Effector memory CD4-positive, alpha-beta T cell (primary cell): ENCODE measurements around the gene RIN3.
"Not testable (repeated sequence)": the region's sequence is repeated elsewhere in the genome, so short reads cannot be mapped to it uniquely, and the experiment has no call there.

Source experiments
- DNase-seq, 3 donors: peaks; one replicate each; pipeline ENCODE4 v3.0.0-alpha.2; 2020
- H3K27ac ChIP-seq: 2 replicates; pipeline ENCODE4 v1.7.0; 2013; ENCODE audit warnings: mild to moderate bottlenecking, low read length, moderate library complexity; ENCODE audit not compliant: insufficient read depth, poor library complexity, severe bottlenecking
- H3K27me3 ChIP-seq: replicated peaks from 2 replicates; pipeline ENCODE4 v1.7.0; 2013; ENCODE audit warnings: mild to moderate bottlenecking, low read length; ENCODE audit not compliant: insufficient read depth, control insufficient read depth, poor library complexity, severe bottlenecking
- H3K36me3 ChIP-seq: 2 replicates; pipeline ENCODE4 v1.7.0; 2013; ENCODE audit warnings: mild to moderate bottlenecking, low read length, moderate library complexity; ENCODE audit not compliant: control insufficient read depth, insufficient read depth
- H3K4me1 ChIP-seq: 2 replicates; pipeline ENCODE4 v1.7.0; 2013; ENCODE audit warnings: low read length, mild to moderate bottlenecking; ENCODE audit not compliant: control insufficient read depth, insufficient read depth, poor library complexity, severe bottlenecking
- H3K4me3 ChIP-seq: 2 replicates; pipeline ENCODE4 v1.7.0; 2013; ENCODE audit warnings: low read length, low read depth, mild to moderate bottlenecking; ENCODE audit not compliant: insufficient read depth, poor library complexity, severe bottlenecking
- H3K9me3 ChIP-seq: 2 replicates; pipeline ENCODE4 v1.7.0; 2013; ENCODE audit warnings: mild to moderate bottlenecking, low read length, moderate library complexity; ENCODE audit not compliant: control insufficient read depth

RIN3 gene

GRCh38 chr14:92706386-92706785 is 192.8 kb downstream of the RIN3 start:
- Histone ChIP-seq H3K36me3 (no peaks in the 10 kb centered on the region), H3K4me1 (no peaks in the 10 kb centered on the region)
- DNase-seq = no peak

GRCh38 chr14:92709340-92710000 is 195.9 kb downstream of the RIN3 start:
- Histone ChIP-seq H3K9me3 (no peaks in the 10 kb centered on the region), H3K36me3 (no peaks in the 10 kb centered on the region), H3K27me3 (no peaks in the 10 kb centered on the region), H3K27ac (no peak overlapping the region), H3K4me3 (no peak overlapping the region), H3K4me1 (no peaks in the 10 kb centered on the region)
- no peak for DNase-seq

More at GRCh38 chr14:92706386-92706785, 192.8 kb downstream of the RIN3 start:
- H3K4me3 ChIP-seq = no peak overlapping the region
- no peaks in the 10 kb centered on the region for H3K27me3 ChIP-seq
- no peaks in the 10 kb centered on the region for H3K9me3 ChIP-seq
- H3K27ac ChIP-seq = no peak overlapping the region

GRCh38 chr14:92710001-92710341 is 196.4 kb downstream of the RIN3 start:
- H3K9me3 ChIP-seq = no peaks in the 10 kb centered on the region
- no peaks in the 10 kb centered on the region for H3K36me3 ChIP-seq
- no peaks in the 10 kb centered on the region for H3K27me3 ChIP-seq
- H3K27ac ChIP-seq = no peak overlapping the region
- no peak overlapping the region for H3K4me3 ChIP-seq
- DNase-seq = no peak
- H3K4me1 ChIP-seq = no peaks in the 10 kb centered on the region

- no peak overlapping the region for H3K4me3 ChIP-seq
- H3K36me3 ChIP-seq = no peaks in the 10 kb centered on the region
- no peak for DNase-seq
- H3K27me3 ChIP-seq = no peaks in the 10 kb centered on the region
- no peak overlapping the region for H3K27ac ChIP-seq
- H3K4me1 ChIP-seq = no peaks in the 10 kb centered on the region
- H3K9me3 ChIP-seq = no peaks in the 10 kb centered on the region
These were observed 198.5 kb downstream of the RIN3 start for GRCh38 chr14:92711976-92712653.

GRCh38 chr14:92712654-92713051 is 199.1 kb downstream of the RIN3 start:
- Histone ChIP-seq H3K27me3 (no peaks in the 10 kb centered on the region), H3K4me1 (no peaks in the 10 kb centered on the region), H3K36me3 (no peaks in the 10 kb centered on the region), H3K9me3 (no peaks in the 10 kb centered on the region), H3K27ac (no peak overlapping the region), H3K4me3 (no peak overlapping the region)
- no peak for DNase-seq

GRCh38 chr14:92714739-92715307 is 201.2 kb downstream of the RIN3 start:
- not testable (repeated sequence) for H3K9me3 ChIP-seq, H3K27ac ChIP-seq, H3K36me3 ChIP-seq, H3K27me3 ChIP-seq, H3K4me3 ChIP-seq, H3K4me1 ChIP-seq
- peak; percentile 35 to 67 (median 46) for DNase-seq

GRCh38 chr14:92716131-92716530 is 202.6 kb downstream of the RIN3 start:
- no peaks in the 10 kb centered on the region for H3K9me3 ChIP-seq
- H3K27ac ChIP-seq = no peak overlapping the region
- no peaks in the 10 kb centered on the region for H3K36me3 ChIP-seq
- H3K27me3 ChIP-seq = no peaks in the 10 kb centered on the region
- DNase-seq = no peak
- H3K4me1 ChIP-seq = no peaks in the 10 kb centered on the region
- no peak overlapping the region for H3K4me3 ChIP-seq

- Histone ChIP-seq H3K36me3 (no peaks in the 10 kb centered on the region), H3K4me1 (no peaks in the 10 kb centered on the region), H3K9me3 (no peaks in the 10 kb centered on the region), H3K27ac (no peak overlapping the region), H3K4me3 (no peak overlapping the region), H3K27me3 (no peaks in the 10 kb centered on the region)
- no peak for DNase-seq
These were observed 204.0 kb downstream of the RIN3 start for GRCh38 chr14:92717571-92718042.

- H3K27me3 ChIP-seq = no peaks in the 10 kb centered on the region
- no peaks in the 10 kb centered on the region for H3K9me3 ChIP-seq
- no peak for DNase-seq
- no peak overlapping the region for H3K27ac ChIP-seq
- H3K36me3 ChIP-seq = no peaks in the 10 kb centered on the region
- no peaks in the 10 kb centered on the region for H3K4me1 ChIP-seq
- no peak overlapping the region for H3K4me3 ChIP-seq
These were observed 205.1 kb downstream of the RIN3 start for GRCh38 chr14:92718664-92719063.

- no peak overlapping the region for H3K27ac ChIP-seq
- no peaks in the 10 kb centered on the region for H3K9me3 ChIP-seq
- no peak for DNase-seq
- no peaks in the 10 kb centered on the region for H3K27me3 ChIP-seq
- H3K4me3 ChIP-seq = no peak overlapping the region
- H3K4me1 ChIP-seq = no peaks in the 10 kb centered on the region
- no peaks in the 10 kb centered on the region for H3K36me3 ChIP-seq
These were observed 205.8 kb downstream of the RIN3 start for GRCh38 chr14:92719421-92719820.
